ENCODE data around the gene PACRG. TPM values are rescaled to one million over a fixed set of nuclear protein-coding genes. Genes with fewer than 3 reads are reported as not detected.
A peak's percentile ranks its signal among the peaks of the same experiment; 100 is the strongest.

The PACRG gene
- total and polyA plus RNA-seq, 4 donors, result 0.47 to 3.8 (median 2.4) TPM

DNA sequence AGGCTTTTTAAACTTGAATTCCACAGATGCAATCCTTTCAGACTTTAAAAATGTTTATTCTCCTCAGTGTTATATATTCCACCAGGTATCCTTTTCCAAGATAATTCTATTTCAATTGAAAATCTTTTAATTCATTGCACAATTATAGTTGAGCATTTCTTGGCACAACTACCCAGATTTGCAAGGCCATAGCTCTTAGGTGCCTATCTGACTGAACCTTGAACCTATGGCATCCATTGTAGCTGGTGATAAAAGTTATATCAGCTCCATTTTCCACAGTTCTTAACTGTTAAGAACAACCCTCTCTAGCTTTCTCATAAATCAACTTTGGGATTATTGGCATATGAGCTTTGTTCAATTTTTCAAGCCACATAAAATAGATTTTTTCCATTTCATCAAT lies 42.4 kb downstream of the PACRG start:
- DNase-seq (ENCODE audit: low spot score), result no peak
- Histone ChIP-seq H3K4me1 (ENCODE audit: control insufficient read depth in 4 of 4, insufficient read depth in 4 of 4, low read length in 3 of 4) (no peaks in the 10 kb centered on the region), H3K4me3 (ENCODE audit: low read depth in 1 of 3, low read length in 3 of 3) (no peak overlapping the region), H3K36me3 (ENCODE audit: control insufficient read depth in 4 of 4, insufficient read depth in 3 of 4, low read depth in 1 of 4, low read length in 3 of 4) (no peaks in the 10 kb centered on the region), H3K9ac (ENCODE audit: low read depth in 1 of 2, low read length in 2 of 2) (no peak overlapping the region), H3K27ac (ENCODE audit: low read depth in 1 of 2, low read length in 2 of 2) (no peak overlapping the region), H3K9me3 (ENCODE audit: control insufficient read depth in 4 of 4, low read length in 3 of 4) (no peaks in the 10 kb centered on the region), H3K27me3 (ENCODE audit: control insufficient read depth in 4 of 4, insufficient read depth in 4 of 4, low read length in 3 of 4) (no peaks in the 10 kb centered on the region)
- TF ChIP-seq GABPA (IDR thresholded peaks at IDR 0.05 in 1 of 2, conservative IDR thresholded peaks at IDR 0.05 in 1 of 2), result no peak
- TF ChIP-seq, protein P1, sequence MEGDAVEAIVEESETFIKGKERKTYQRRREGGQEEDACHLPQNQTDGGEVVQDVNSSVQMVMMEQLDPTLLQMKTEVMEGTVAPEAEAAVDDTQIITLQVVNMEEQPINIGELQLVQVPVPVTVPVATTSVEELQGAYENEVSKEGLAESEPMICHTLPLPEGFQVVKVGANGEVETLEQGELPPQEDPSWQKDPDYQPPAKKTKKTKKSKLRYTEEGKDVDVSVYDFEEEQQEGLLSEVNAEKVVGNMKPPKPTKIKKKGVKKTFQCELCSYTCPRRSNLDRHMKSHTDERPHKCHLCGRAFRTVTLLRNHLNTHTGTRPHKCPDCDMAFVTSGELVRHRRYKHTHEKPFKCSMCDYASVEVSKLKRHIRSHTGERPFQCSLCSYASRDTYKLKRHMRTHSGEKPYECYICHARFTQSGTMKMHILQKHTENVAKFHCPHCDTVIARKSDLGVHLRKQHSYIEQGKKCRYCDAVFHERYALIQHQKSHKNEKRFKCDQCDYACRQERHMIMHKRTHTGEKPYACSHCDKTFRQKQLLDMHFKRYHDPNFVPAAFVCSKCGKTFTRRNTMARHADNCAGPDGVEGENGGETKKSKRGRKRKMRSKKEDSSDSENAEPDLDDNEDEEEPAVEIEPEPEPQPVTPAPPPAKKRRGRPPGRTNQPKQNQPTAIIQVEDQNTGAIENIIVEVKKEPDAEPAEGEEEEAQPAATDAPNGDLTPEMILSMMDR (IDR thresholded peaks at IDR 0.05; ENCODE audit: low read depth, low read length, missing input control), result no peak
- TF ChIP-seq JUND (IDR thresholded peaks at IDR 0.05), result no peak
- TF ChIP-seq, protein P2, sequence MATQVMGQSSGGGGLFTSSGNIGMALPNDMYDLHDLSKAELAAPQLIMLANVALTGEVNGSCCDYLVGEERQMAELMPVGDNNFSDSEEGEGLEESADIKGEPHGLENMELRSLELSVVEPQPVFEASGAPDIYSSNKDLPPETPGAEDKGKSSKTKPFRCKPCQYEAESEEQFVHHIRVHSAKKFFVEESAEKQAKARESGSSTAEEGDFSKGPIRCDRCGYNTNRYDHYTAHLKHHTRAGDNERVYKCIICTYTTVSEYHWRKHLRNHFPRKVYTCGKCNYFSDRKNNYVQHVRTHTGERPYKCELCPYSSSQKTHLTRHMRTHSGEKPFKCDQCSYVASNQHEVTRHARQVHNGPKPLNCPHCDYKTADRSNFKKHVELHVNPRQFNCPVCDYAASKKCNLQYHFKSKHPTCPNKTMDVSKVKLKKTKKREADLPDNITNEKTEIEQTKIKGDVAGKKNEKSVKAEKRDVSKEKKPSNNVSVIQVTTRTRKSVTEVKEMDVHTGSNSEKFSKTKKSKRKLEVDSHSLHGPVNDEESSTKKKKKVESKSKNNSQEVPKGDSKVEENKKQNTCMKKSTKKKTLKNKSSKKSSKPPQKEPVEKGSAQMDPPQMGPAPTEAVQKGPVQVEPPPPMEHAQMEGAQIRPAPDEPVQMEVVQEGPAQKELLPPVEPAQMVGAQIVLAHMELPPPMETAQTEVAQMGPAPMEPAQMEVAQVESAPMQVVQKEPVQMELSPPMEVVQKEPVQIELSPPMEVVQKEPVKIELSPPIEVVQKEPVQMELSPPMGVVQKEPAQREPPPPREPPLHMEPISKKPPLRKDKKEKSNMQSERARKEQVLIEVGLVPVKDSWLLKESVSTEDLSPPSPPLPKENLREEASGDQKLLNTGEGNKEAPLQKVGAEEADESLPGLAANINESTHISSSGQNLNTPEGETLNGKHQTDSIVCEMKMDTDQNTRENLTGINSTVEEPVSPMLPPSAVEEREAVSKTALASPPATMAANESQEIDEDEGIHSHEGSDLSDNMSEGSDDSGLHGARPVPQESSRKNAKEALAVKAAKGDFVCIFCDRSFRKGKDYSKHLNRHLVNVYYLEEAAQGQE (IDR thresholded peaks at IDR 0.05), result no peak
- TF ChIP-seq, protein P3, sequence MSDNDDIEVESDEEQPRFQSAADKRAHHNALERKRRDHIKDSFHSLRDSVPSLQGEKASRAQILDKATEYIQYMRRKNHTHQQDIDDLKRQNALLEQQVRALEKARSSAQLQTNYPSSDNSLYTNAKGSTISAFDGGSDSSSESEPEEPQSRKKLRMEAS (IDR thresholded peaks at IDR 0.05), result no peak
- no peak for TF ChIP-seq RAD21 (IDR thresholded peaks at IDR 0.05)
- TF ChIP-seq HNF4A (conservative IDR thresholded peaks at IDR 0.05), result peak; percentile 42 to 51
- TF ChIP-seq RXRA (IDR thresholded peaks at IDR 0.05), result no peak
- TF ChIP-seq SP1 (IDR thresholded peaks at IDR 0.05), result no peak
- peak; percentile 59 for TF ChIP-seq YY1 (IDR thresholded peaks at IDR 0.05)
- TF ChIP-seq TAF1 (conservative IDR thresholded peaks at IDR 0.05), result no peak
- no peak for TF ChIP-seq HNF4G (IDR thresholded peaks at IDR 0.05)
- no peak for TF ChIP-seq FOXA1 (IDR thresholded peaks at IDR 0.05)
- TF ChIP-seq NR2F2 (IDR thresholded peaks at IDR 0.05), result no peak

- WGBS, result 90% methylated on average over 1 of the region's 1 CpG
- Histone ChIP-seq H3K9ac (ENCODE audit: low read depth in 1 of 2, low read length in 2 of 2) (no peak overlapping the region), H3K9me3 (ENCODE audit: control insufficient read depth in 4 of 4, low read length in 3 of 4) (no peaks in the 10 kb centered on the region), H3K4me3 (ENCODE audit: low read depth in 1 of 3, low read length in 3 of 3) (no peak overlapping the region), H3K36me3 (ENCODE audit: control insufficient read depth in 4 of 4, insufficient read depth in 3 of 4, low read depth in 1 of 4, low read length in 3 of 4) (no peaks in the 10 kb centered on the region), H3K27me3 (ENCODE audit: control insufficient read depth in 4 of 4, insufficient read depth in 4 of 4, low read length in 3 of 4) (no peaks in the 10 kb centered on the region), H3K4me1 (ENCODE audit: control insufficient read depth in 4 of 4, insufficient read depth in 4 of 4, low read length in 3 of 4) (no peaks in the 10 kb centered on the region), H3K27ac (ENCODE audit: low read depth in 1 of 2, low read length in 2 of 2) (no peak overlapping the region)
- TF ChIP-seq FOXA1 (IDR thresholded peaks at IDR 0.05) (no peak), RXRA (IDR thresholded peaks at IDR 0.05) (no peak), JUND (IDR thresholded peaks at IDR 0.05) (no peak), EGR1 (IDR thresholded peaks at IDR 0.05; ENCODE audit: low read depth in 2 of 2) (no peak), TAF1 (conservative IDR thresholded peaks at IDR 0.05) (no peak), GABPA (IDR thresholded peaks at IDR 0.05 in 1 of 2, conservative IDR thresholded peaks at IDR 0.05 in 1 of 2) (no peak), NR2F2 (IDR thresholded peaks at IDR 0.05) (no peak)
- TF ChIP-seq, protein P3 (IDR thresholded peaks at IDR 0.05), result no peak
- TF ChIP-seq, protein P1 (IDR thresholded peaks at IDR 0.05; ENCODE audit: low read depth, low read length, missing input control), result no peak
- TF ChIP-seq, protein P4, sequence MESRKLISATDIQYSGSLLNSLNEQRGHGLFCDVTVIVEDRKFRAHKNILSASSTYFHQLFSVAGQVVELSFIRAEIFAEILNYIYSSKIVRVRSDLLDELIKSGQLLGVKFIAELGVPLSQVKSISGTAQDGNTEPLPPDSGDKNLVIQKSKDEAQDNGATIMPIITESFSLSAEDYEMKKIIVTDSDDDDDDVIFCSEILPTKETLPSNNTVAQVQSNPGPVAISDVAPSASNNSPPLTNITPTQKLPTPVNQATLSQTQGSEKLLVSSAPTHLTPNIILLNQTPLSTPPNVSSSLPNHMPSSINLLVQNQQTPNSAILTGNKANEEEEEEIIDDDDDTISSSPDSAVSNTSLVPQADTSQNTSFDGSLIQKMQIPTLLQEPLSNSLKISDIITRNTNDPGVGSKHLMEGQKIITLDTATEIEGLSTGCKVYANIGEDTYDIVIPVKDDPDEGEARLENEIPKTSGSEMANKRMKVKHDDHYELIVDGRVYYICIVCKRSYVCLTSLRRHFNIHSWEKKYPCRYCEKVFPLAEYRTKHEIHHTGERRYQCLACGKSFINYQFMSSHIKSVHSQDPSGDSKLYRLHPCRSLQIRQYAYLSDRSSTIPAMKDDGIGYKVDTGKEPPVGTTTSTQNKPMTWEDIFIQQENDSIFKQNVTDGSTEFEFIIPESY (IDR thresholded peaks at IDR 0.05), result no peak
- DNase-seq (ENCODE audit: low spot score), result no peak
Observed at GRCh38 chr6:162770955-162771354, 43.2 kb downstream of the PACRG start.
